Measurements from ENCODE around the gene C15orf39. TPM values are rescaled to one million over a fixed set of nuclear protein-coding genes. Genes with fewer than 3 reads are reported as not detected.
"Not testable (repeated sequence)": the region's sequence is repeated elsewhere in the genome, so short reads cannot be mapped to it uniquely, and the experiment has no call there.

Gene C15orf39
- total RNA-seq = 15.0 TPM
- long read RNA-seq, full-length matches to known transcripts = 2 of 5 reads
- long read RNA-seq, partial matches to known transcripts = 3 of 5 reads
- long read RNA-seq, other reads (novel, unspliced or antisense) = 0 of 5 reads

GRCh38 chr15:75201616-75202250 lies at the start of gene C15orf39:
C15orf39 (plus strand) TSS chr15:75201882; CDS start chr15:75206049, 4,167 bp downstream.
- ATAC-seq (peak; percentile 82), DNase-seq (ENCODE audit: missing footprints) (peak; percentile 92)
- intact Hi-C loops (cut with DNase I) = loop anchor here (2.0 to 5.0 kb wide), 3 partner anchors 23 to 251 kb away; partner anchors contain the start of genes RPP25 and SIN3A

- no peak for ATAC-seq
- intact Hi-C loops (cut with DNase I) = no loop called here
- no peak for DNase-seq (ENCODE audit: missing footprints)
Measured at GRCh38 chr15:75152382-75153079, 49.2 kb upstream of the C15orf39 start.

- DNase-seq (ENCODE audit: missing footprints) (no peak), ATAC-seq (peak; percentile 19)
- intact Hi-C loops (cut with DNase I) = no loop called here
Measured at GRCh38 chr15:75153087-75153486, 48.6 kb upstream of the C15orf39 start.

- ATAC-seq (no peak), DNase-seq (ENCODE audit: missing footprints) (no peak)
- intact Hi-C loops (cut with DNase I) = no loop called here
Measured at GRCh38 chr15:75153565-75154276, 48.0 kb upstream of the C15orf39 start.

GRCh38 chr15:75154461-75155062 lies 47.1 kb upstream of the C15orf39 start:
- DNase-seq (ENCODE audit: missing footprints) (no peak), ATAC-seq (no peak)
- intact Hi-C loops (cut with DNase I) = no loop called here

GRCh38 chr15:75156326-75157215 lies 45.1 kb upstream of the C15orf39 start:
- no peak for DNase-seq (ENCODE audit: missing footprints)
- no peak for ATAC-seq
- intact Hi-C loops (cut with DNase I) = no loop called here

GRCh38 chr15:75158402-75158801 lies 43.3 kb upstream of the C15orf39 start:
- intact Hi-C loops (cut with DNase I) = no loop called here
- ATAC-seq (no peak), DNase-seq (ENCODE audit: missing footprints) (no peak)

- ATAC-seq (no peak), DNase-seq (ENCODE audit: missing footprints) (no peak)
- intact Hi-C loops (cut with DNase I) = no loop called here
Measured at GRCh38 chr15:75159244-75159643, 42.4 kb upstream of the C15orf39 start.

- DNase-seq (ENCODE audit: missing footprints) (no peak), ATAC-seq (no peak)
- intact Hi-C loops (cut with DNase I) = no loop called here
Measured at GRCh38 chr15:75161106-75161916, 40.4 kb upstream of the C15orf39 start.

- ATAC-seq = no peak
- no peak for DNase-seq (ENCODE audit: missing footprints)
- intact Hi-C loops (cut with DNase I) = no loop called here
Measured at GRCh38 chr15:75161917-75162414, 39.7 kb upstream of the C15orf39 start.

- DNase-seq (ENCODE audit: missing footprints) (no peak), ATAC-seq (no peak)
- intact Hi-C loops (cut with DNase I) = no loop called here
Measured at GRCh38 chr15:75163150-75163564, 38.5 kb upstream of the C15orf39 start.

GRCh38 chr15:75164625-75165350 lies 36.9 kb upstream of the C15orf39 start:
- intact Hi-C loops (cut with DNase I) = no loop called here
- ATAC-seq (no peak), DNase-seq (ENCODE audit: missing footprints) (no peak)

GRCh38 chr15:75166489-75167063 lies 35.1 kb upstream of the C15orf39 start:
- DNase-seq (ENCODE audit: missing footprints); ATAC-seq; intact Hi-C loops (cut with DNase I): not testable (repeated sequence)

GRCh38 chr15:75167588-75168350 lies 33.9 kb upstream of the C15orf39 start:
- intact Hi-C loops (cut with DNase I) = no loop called here
- ATAC-seq (no peak), DNase-seq (ENCODE audit: missing footprints) (no peak)

GRCh38 chr15:75168374-75168773 lies 33.3 kb upstream of the C15orf39 start:
- DNase-seq (ENCODE audit: missing footprints) = no peak
- intact Hi-C loops (cut with DNase I) = no loop called here
- ATAC-seq = no peak

- DNase-seq (ENCODE audit: missing footprints) (no peak), ATAC-seq (no peak)
- intact Hi-C loops (cut with DNase I) = no loop called here
Measured at GRCh38 chr15:75170203-75170602, 31.5 kb upstream of the C15orf39 start.

Data from Right ventricle myocardium inferior (tissue), 1 donor.